ENCODE measurements around the gene DSCAML1.

Gene DSCAML1

GRCh38 chr11:117654281-117655255, 142.4 kb downstream of the DSCAML1 start:
- DNase-seq: no peak

- no peak for DNase-seq
These were observed 144.5 kb downstream of the DSCAML1 start for GRCh38 chr11:117652521-117652920.

- no peak for DNase-seq
These were observed 147.5 kb downstream of the DSCAML1 start for GRCh38 chr11:117649296-117650055.

GRCh38 chr11:117647872-117648271, 149.1 kb downstream of the DSCAML1 start:
- no peak for DNase-seq

GRCh38 chr11:117647207-117647606, 149.8 kb downstream of the DSCAML1 start:
- no peak for DNase-seq

- no peak for DNase-seq
These were observed 150.6 kb downstream of the DSCAML1 start for GRCh38 chr11:117646411-117646810.

GRCh38 chr11:117644403-117645155, 152.4 kb downstream of the DSCAML1 start:
- no peak for DNase-seq

GRCh38 chr11:117643606-117644300, 153.3 kb downstream of the DSCAML1 start:
- no peak for DNase-seq

- no peak for DNase-seq
These were observed 154.2 kb downstream of the DSCAML1 start for GRCh38 chr11:117642835-117643234.

GRCh38 chr11:117642396-117642795, 154.6 kb downstream of the DSCAML1 start:
- no peak for DNase-seq

- no peak for DNase-seq
These were observed 155.8 kb downstream of the DSCAML1 start for GRCh38 chr11:117641008-117641915.

- DNase-seq: no peak
These were observed 157.0 kb downstream of the DSCAML1 start for GRCh38 chr11:117640041-117640440.

GRCh38 chr11:117639601-117640000, 157.4 kb downstream of the DSCAML1 start:
- no peak for DNase-seq

GRCh38 chr11:117638911-117639543, 158.0 kb downstream of the DSCAML1 start:
- DNase-seq: no peak

GRCh38 chr11:117634756-117635603, 162.0 kb downstream of the DSCAML1 start:
- DNase-seq: no peak

GRCh38 chr11:117633976-117634755, 162.8 kb downstream of the DSCAML1 start:
- no peak for DNase-seq

- DNase-seq: no peak
These were observed 163.7 kb downstream of the DSCAML1 start for GRCh38 chr11:117633186-117633754.

GRCh38 chr11:117632306-117632705, 164.7 kb downstream of the DSCAML1 start:
- no peak for DNase-seq
